Measurements from ENCODE around the gene POLR1E. TPM values are rescaled to one million over a fixed set of nuclear protein-coding genes. Genes with fewer than 3 reads are reported as not detected.
"Not testable (repeated sequence)": the region's sequence is repeated elsewhere in the genome, so short reads cannot be mapped to it uniquely, and the experiment has no call there.

The POLR1E gene
- polyA plus RNA-seq, 2 donors, result 8.1 to 15.2 TPM

DNA sequence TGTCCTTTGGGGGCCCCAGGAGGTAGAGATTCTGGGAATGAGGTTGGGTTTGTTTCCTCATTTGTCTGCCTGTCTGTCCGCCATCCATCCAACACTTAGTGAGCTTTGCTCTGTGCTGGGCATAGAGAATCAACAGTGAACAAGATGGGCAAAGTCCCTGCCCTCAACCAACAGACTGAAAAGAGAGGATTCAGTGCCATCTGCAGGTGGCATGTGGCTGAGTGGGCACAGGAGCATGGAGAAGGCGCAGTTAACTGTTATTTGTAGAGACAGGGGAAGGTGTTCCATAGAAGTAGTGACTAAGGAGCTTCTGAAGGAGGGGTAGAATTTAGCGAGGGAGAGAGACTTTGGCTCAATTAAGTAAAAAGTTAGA is 23.1 kb downstream of the POLR1E start:
- WGBS, 2 donors, result 88 to 93% methylated on average over 3 of the region's 3 CpGs
- no peak overlapping the region for H3K4me3 ChIP-seq (ENCODE audit: low read depth in 1 of 2, low read length in 2 of 2)
- no peaks in the 10 kb centered on the region for H3K9me3 ChIP-seq (ENCODE audit: control insufficient read depth in 2 of 2, insufficient read depth in 1 of 2, low read depth in 1 of 2, low read length in 1 of 2)
- no peaks in the 10 kb centered on the region for H3K27me3 ChIP-seq (ENCODE audit: control insufficient read depth in 1 of 2, insufficient read depth in 2 of 2, low read length in 2 of 2)
- no peak overlapping the region for H3K27ac ChIP-seq (ENCODE audit: low read depth in 2 of 2, low read length in 1 of 2)
- H3K36me3 ChIP-seq (ENCODE audit: control insufficient read depth in 2 of 2, insufficient read depth in 2 of 2, low read length in 1 of 2), result peaks cover 6 to 12% of the 10 kb centered on the region in 2 donors
- H3K4me1 ChIP-seq (ENCODE audit: control insufficient read depth in 2 of 2, insufficient read depth in 2 of 2, low read length in 1 of 2), result peaks cover 2 to 4% of the 10 kb centered on the region in 2 donors

DNA sequence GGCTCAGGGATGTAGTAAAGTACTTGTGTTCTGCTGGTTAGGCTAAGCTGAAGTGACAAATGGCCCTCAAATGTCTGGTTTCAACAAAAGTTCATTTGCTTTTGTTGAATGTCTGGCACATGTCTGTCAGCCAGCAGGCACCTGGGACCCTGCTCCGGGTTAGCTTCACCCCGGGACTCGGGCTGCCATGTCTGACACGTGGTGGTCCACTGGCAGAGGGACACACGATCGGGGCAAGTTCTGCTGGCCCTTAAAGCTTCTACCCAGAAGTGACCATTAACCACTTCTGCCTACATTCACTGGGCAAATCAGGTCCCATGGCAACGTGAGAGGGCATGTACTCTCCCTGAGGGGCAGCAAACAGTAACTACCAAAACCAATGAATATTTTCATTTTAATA is 23.8 kb downstream of the POLR1E start:
- Histone ChIP-seq H3K36me3 (ENCODE audit: control insufficient read depth in 2 of 2, insufficient read depth in 2 of 2, low read length in 1 of 2) (peaks cover 6 to 11% of the 10 kb centered on the region in 2 donors), H3K27ac (ENCODE audit: low read depth in 2 of 2, low read length in 1 of 2) (no peak overlapping the region), H3K4me1 (ENCODE audit: control insufficient read depth in 2 of 2, insufficient read depth in 2 of 2, low read length in 1 of 2) (peaks cover 2 to 4% of the 10 kb centered on the region in 2 donors), H3K27me3 (ENCODE audit: control insufficient read depth in 1 of 2, insufficient read depth in 2 of 2, low read length in 2 of 2) (no peaks in the 10 kb centered on the region), H3K9me3 (ENCODE audit: control insufficient read depth in 2 of 2, insufficient read depth in 1 of 2, low read depth in 1 of 2, low read length in 1 of 2) (no peaks in the 10 kb centered on the region), H3K4me3 (ENCODE audit: low read depth in 1 of 2, low read length in 2 of 2) (no peak overlapping the region)
- 82 to 87% methylated on average over 7 of the region's 7 CpGs for WGBS, 2 donors

DNA sequence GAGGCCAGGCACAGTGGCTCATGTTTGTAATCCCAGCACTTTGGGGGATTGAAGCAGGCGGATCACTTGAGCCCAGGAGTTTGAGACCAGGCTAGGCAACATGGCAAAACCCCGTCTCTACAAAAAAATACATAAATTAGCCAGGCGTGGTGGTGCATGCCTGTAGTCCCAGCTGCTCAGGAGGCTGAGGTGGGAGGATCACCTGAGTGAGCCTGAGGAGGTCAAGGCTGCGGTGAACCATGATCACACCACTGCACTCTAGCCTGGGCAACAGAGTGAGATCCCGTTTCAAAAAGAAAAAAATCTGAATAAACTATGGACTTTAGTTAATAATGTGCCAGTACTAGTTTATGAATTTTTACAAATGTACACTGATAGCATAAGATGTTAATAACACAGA is 24.3 kb downstream of the POLR1E start:
- H3K4me1 ChIP-seq (ENCODE audit: control insufficient read depth in 2 of 2, insufficient read depth in 2 of 2, low read length in 1 of 2); H3K27me3 ChIP-seq (ENCODE audit: control insufficient read depth in 1 of 2, insufficient read depth in 2 of 2, low read length in 2 of 2); H3K36me3 ChIP-seq (ENCODE audit: control insufficient read depth in 2 of 2, insufficient read depth in 2 of 2, low read length in 1 of 2); H3K27ac ChIP-seq (ENCODE audit: low read depth in 2 of 2, low read length in 1 of 2); H3K4me3 ChIP-seq (ENCODE audit: low read depth in 1 of 2, low read length in 2 of 2); H3K9me3 ChIP-seq (ENCODE audit: control insufficient read depth in 2 of 2, insufficient read depth in 1 of 2, low read depth in 1 of 2, low read length in 1 of 2): not testable (repeated sequence)
- 85 to 89% methylated on average over 5 of the region's 5 CpGs for WGBS, 2 donors

DNA sequence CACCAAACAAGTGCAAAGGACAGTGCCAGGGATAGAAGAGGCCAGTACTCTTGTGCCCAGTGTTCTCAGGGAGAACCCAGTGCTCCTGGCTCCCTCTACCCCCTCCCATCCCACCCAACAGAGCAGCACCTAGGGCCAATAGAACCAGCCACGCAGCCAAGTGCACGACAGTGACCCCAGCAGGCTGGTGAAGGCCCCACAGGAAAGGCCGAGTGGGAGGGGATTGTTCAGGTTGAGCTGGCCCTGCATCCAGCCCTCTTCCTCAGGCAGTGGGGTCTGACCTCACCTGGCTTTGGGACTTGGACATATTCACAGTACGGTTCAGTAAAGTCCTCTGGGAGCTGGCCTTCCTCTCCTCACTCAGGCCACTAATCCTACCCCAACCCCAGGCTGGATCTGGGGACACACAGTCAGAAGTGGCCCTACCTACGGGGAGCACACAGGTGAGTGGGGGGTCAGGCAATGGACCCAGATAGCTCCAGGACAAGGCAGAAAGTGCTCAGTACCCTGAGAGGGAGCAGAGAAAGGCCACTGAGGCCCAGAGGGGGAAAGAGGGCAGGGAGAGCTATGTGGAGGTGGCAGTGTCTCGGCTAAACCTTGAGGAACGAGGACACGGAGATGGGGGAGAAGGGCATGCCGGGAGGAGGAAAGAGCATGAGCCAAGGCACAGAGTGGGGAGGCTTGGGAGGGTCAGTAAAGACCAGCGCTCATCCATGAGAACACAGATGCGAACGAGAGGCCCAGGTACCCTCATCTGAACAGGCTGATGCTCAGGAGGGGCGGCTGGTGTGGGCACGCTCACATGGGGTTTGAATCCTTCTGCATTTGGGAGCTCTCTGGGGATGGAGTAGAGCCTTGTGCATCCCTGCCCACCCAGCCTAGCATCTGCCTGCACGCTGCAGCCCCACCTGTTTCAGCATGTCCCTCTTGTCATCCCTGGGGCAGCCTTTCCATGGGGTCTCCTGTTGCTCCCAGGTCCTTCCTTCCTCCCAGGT is 25.6 kb downstream of the POLR1E start:
- Histone ChIP-seq H3K9me3 (ENCODE audit: control insufficient read depth in 2 of 2, insufficient read depth in 1 of 2, low read depth in 1 of 2, low read length in 1 of 2) (no peaks in the 10 kb centered on the region), H3K27me3 (ENCODE audit: control insufficient read depth in 1 of 2, insufficient read depth in 2 of 2, low read length in 2 of 2) (no peaks in the 10 kb centered on the region), H3K27ac (ENCODE audit: low read depth in 2 of 2, low read length in 1 of 2) (no peak overlapping the region), H3K36me3 (ENCODE audit: control insufficient read depth in 2 of 2, insufficient read depth in 2 of 2, low read length in 1 of 2) (peaks cover 6 to 7% of the 10 kb centered on the region in 2 donors), H3K4me1 (ENCODE audit: control insufficient read depth in 2 of 2, insufficient read depth in 2 of 2, low read length in 1 of 2) (peaks cover 0 to 11% of the 10 kb centered on the region in 2 donors), H3K4me3 (ENCODE audit: low read depth in 1 of 2, low read length in 2 of 2) (no peak overlapping the region)
- WGBS, 2 donors, result 85 to 86% methylated on average over 14 to 15 of the region's 15 CpGs

DNA sequence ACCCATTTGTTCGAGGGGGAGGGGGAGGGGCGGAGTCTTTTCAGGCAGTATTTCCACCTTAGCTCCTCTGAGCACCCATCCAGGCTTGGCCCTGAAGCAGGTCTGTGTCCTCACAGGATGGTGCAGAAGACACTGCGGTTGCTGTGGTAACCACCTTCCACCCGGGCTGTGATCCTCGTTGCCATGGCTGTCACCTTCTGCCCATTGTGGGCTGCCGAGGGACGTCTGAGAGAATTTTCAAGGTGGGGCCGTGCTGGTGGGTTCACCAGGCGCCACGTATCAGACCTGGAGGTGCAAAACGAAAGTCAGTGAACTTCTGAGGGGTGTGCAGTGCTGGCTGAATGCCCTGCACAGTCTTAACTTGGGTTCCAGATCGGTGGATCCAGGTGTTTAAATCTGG is 26.7 kb downstream of the POLR1E start:
- no peaks in the 10 kb centered on the region for H3K27me3 ChIP-seq (ENCODE audit: control insufficient read depth in 1 of 2, insufficient read depth in 2 of 2, low read length in 2 of 2)
- H3K27ac ChIP-seq (ENCODE audit: low read depth in 2 of 2, low read length in 1 of 2), result no peak overlapping the region
- WGBS, 2 donors, result 73 to 76% methylated on average over 12 of the region's 12 CpGs
- H3K36me3 ChIP-seq (ENCODE audit: control insufficient read depth in 2 of 2, insufficient read depth in 2 of 2, low read length in 1 of 2), result peaks cover 6 to 7% of the 10 kb centered on the region in 2 donors
- no peaks in the 10 kb centered on the region for H3K9me3 ChIP-seq (ENCODE audit: control insufficient read depth in 2 of 2, insufficient read depth in 1 of 2, low read depth in 1 of 2, low read length in 1 of 2)
- peaks cover 0 to 11% of the 10 kb centered on the region in 2 donors for H3K4me1 ChIP-seq (ENCODE audit: control insufficient read depth in 2 of 2, insufficient read depth in 2 of 2, low read length in 1 of 2)
- H3K4me3 ChIP-seq (ENCODE audit: low read depth in 1 of 2, low read length in 2 of 2), result no peak overlapping the region

DNA sequence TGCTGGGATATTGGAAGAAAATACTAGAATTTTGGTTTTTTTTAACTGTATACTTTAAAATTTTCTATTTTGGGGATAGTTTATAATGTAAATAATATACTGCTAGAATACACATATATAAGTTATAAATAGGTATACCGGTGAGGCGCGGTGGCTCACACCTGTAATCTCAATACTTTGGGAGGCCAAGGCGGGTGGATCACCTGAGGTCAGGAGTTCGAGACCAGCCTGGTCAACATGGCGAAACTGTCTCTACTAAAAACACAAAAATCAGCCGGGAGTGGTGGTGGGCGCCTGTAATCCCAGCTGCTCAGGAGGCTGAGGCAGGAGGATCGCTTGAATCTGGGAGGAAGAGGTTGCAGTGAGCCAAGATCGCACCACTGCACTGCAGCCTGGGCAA is 28.7 kb downstream of the POLR1E start:
- H3K4me1 ChIP-seq (ENCODE audit: control insufficient read depth in 2 of 2, insufficient read depth in 2 of 2, low read length in 1 of 2); H3K27ac ChIP-seq (ENCODE audit: low read depth in 2 of 2, low read length in 1 of 2); H3K4me3 ChIP-seq (ENCODE audit: low read depth in 1 of 2, low read length in 2 of 2); H3K27me3 ChIP-seq (ENCODE audit: control insufficient read depth in 1 of 2, insufficient read depth in 2 of 2, low read length in 2 of 2); H3K36me3 ChIP-seq (ENCODE audit: control insufficient read depth in 2 of 2, insufficient read depth in 2 of 2, low read length in 1 of 2); H3K9me3 ChIP-seq (ENCODE audit: control insufficient read depth in 2 of 2, insufficient read depth in 1 of 2, low read depth in 1 of 2, low read length in 1 of 2): not testable (repeated sequence)
- 96 to 98% methylated on average over 10 of the region's 10 CpGs for WGBS, 2 donors

DNA sequence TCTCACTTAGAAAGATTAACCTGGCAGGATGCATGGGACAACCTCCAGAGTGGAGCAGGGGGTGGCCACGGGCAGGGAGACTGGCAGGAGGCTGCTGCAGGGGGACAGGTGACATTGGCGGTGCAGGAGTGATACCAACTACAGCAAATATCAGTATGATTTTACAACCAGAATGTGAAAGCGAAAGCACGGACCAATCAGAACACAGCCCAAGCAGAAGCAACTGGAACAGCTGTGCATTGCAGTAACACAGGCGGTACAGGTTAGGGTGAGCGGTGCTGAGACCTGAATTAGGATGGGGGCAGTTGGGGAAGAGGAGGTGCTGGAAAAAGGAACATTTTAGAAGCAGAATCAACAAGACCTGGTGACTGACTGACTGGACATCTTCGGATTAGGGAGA is 29.3 kb downstream of the POLR1E start:
- H3K27me3 ChIP-seq (ENCODE audit: control insufficient read depth in 1 of 2, insufficient read depth in 2 of 2, low read length in 2 of 2), result no peaks in the 10 kb centered on the region
- peaks cover 0 to 9% of the 10 kb centered on the region in 2 donors for H3K4me1 ChIP-seq (ENCODE audit: control insufficient read depth in 2 of 2, insufficient read depth in 2 of 2, low read length in 1 of 2)
- peak overlapping the region in 1 of 2 donors; percentile 71 for H3K27ac ChIP-seq (ENCODE audit: low read depth in 2 of 2, low read length in 1 of 2)
- peaks cover 0 to 7% of the 10 kb centered on the region in 2 donors for H3K36me3 ChIP-seq (ENCODE audit: control insufficient read depth in 2 of 2, insufficient read depth in 2 of 2, low read length in 1 of 2)
- H3K9me3 ChIP-seq (ENCODE audit: control insufficient read depth in 2 of 2, insufficient read depth in 1 of 2, low read depth in 1 of 2, low read length in 1 of 2), result no peaks in the 10 kb centered on the region
- no peak overlapping the region for H3K4me3 ChIP-seq (ENCODE audit: low read depth in 1 of 2, low read length in 2 of 2)
- WGBS, 2 donors, result 87 to 91% methylated on average over 7 of the region's 7 CpGs

DNA sequence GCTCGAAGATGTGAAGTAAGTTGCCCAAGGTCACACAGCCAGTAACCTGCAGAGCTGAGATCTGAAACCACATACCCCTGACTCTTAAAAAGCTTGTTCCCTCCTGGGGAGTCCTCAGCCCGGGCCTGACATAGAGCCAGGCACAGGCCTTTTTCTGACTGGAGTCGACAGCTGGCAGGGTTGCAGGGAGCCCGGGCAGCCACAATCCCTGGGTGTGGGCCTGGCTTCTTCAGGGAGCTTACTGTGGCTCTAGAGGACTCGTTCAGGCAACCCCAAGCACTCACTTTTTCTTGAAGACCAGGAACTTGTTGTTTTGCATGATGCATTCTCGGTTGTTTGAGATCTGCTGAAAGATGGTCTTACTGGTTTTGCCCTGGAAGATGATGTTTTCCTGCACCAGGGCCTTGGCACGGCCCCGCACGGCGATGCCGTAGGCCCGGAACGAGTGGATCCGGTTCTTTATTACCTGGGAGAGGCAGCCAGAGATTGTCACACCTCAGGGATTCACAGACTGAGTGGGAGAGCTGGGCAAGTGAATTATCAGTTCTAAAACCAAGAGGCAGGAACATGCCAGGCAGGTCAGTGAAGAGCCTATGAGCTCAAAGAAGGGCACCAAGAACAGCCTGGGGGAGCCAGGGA is 30.0 kb downstream of the POLR1E start:
- Histone ChIP-seq H3K4me3 (ENCODE audit: low read depth in 1 of 2, low read length in 2 of 2) (no peak overlapping the region), H3K4me1 (ENCODE audit: control insufficient read depth in 2 of 2, insufficient read depth in 2 of 2, low read length in 1 of 2) (peaks cover 0 to 9% of the 10 kb centered on the region in 2 donors), H3K27ac (ENCODE audit: low read depth in 2 of 2, low read length in 1 of 2) (peak overlapping the region; percentile 6 to 71), H3K36me3 (ENCODE audit: control insufficient read depth in 2 of 2, insufficient read depth in 2 of 2, low read length in 1 of 2) (peaks cover 0 to 7% of the 10 kb centered on the region in 2 donors), H3K9me3 (ENCODE audit: control insufficient read depth in 2 of 2, insufficient read depth in 1 of 2, low read depth in 1 of 2, low read length in 1 of 2) (no peaks in the 10 kb centered on the region), H3K27me3 (ENCODE audit: control insufficient read depth in 1 of 2, insufficient read depth in 2 of 2, low read length in 2 of 2) (no peaks in the 10 kb centered on the region)
- 53 to 60% methylated on average over 14 of the region's 14 CpGs for WGBS, 2 donors

DNA sequence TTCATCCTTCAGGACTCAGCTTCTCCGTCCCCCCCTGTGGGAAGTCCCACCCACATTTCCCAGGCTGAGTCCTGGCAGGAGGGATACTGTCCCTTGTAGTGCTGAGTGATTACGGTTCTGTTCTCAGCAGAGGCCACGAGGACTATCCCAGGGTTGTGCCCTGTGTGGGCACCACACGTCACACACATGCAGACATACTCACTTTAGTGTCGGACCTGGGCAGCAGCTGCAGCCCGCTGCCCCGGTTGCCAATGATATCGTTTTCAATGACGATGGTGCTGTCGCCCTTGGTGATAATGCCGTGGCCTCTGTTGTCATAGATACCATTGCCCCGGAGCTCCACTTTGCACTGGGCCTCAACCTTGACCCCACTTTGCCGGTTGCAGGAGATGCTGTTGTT is 32.2 kb downstream of the POLR1E start:
- Histone ChIP-seq H3K4me3 (ENCODE audit: low read depth in 1 of 2, low read length in 2 of 2) (no peak overlapping the region), H3K27ac (ENCODE audit: low read depth in 2 of 2, low read length in 1 of 2) (no peak overlapping the region), H3K36me3 (ENCODE audit: control insufficient read depth in 2 of 2, insufficient read depth in 2 of 2, low read length in 1 of 2) (peaks cover 6 to 20% of the 10 kb centered on the region in 2 donors), H3K4me1 (ENCODE audit: control insufficient read depth in 2 of 2, insufficient read depth in 2 of 2, low read length in 1 of 2) (peaks cover 0 to 9% of the 10 kb centered on the region in 2 donors), H3K9me3 (ENCODE audit: control insufficient read depth in 2 of 2, insufficient read depth in 1 of 2, low read depth in 1 of 2, low read length in 1 of 2) (no peaks in the 10 kb centered on the region), H3K27me3 (ENCODE audit: control insufficient read depth in 1 of 2, insufficient read depth in 2 of 2, low read length in 2 of 2) (no peaks in the 10 kb centered on the region)
- 88 to 92% methylated on average over 13 of the region's 13 CpGs for WGBS, 2 donors

Data from esophagus (tissue), 2 donors.